ENCODE results near the gene ZNF621.

The ZNF621 gene

GRCh38 chr3:40505599-40506462 lies 18.9 kb upstream of the ZNF621 start, which contains the start of gene ZNF620:
Gene ZNF620, plus strand, starts transcription at chr3:40506039. Its CDS starts 314 bp downstream, at chr3:40506353.
- no peak within 1 kb of the TSS for H3K27ac ChIP-seq (ENCODE audit: low read length)
- H3K4me3 ChIP-seq (ENCODE audit: low read length) = peak within 1 kb of the TSS; percentile 70
- H3K27me3 ChIP-seq (ENCODE audit: control insufficient read depth, insufficient read depth, low read length) = no peaks in the 10 kb centered on the region
- no peaks in the 10 kb centered on the region for H3K9me3 ChIP-seq (ENCODE audit: control insufficient read depth, low read depth, low read length)
- peak within 1 kb of the TSS; percentile 46 for H3K9ac ChIP-seq (ENCODE audit: low read length)
- H3K36me3 ChIP-seq (ENCODE audit: control insufficient read depth, low read depth, low read length) = peaks cover 9% of the 10 kb centered on the region
- H3K4me1 ChIP-seq (ENCODE audit: control insufficient read depth, low read depth, low read length) = peaks cover 4% of the 10 kb centered on the region

GRCh38 chr3:40511031-40511718 lies 13.6 kb upstream of the ZNF621 start:
- H3K27ac ChIP-seq (ENCODE audit: low read length) = no peak overlapping the region
- no peak overlapping the region for H3K9ac ChIP-seq (ENCODE audit: low read length)
- H3K27me3 ChIP-seq (ENCODE audit: control insufficient read depth, insufficient read depth, low read length) = no peaks in the 10 kb centered on the region
- no peak overlapping the region for H3K4me3 ChIP-seq (ENCODE audit: low read length)
- no peaks in the 10 kb centered on the region for H3K9me3 ChIP-seq (ENCODE audit: control insufficient read depth, low read depth, low read length)
- peaks cover 39% of the 10 kb centered on the region for H3K36me3 ChIP-seq (ENCODE audit: control insufficient read depth, low read depth, low read length)
- peaks cover 4% of the 10 kb centered on the region for H3K4me1 ChIP-seq (ENCODE audit: control insufficient read depth, low read depth, low read length)

- no peaks in the 10 kb centered on the region for H3K9me3 ChIP-seq (ENCODE audit: control insufficient read depth, low read depth, low read length)
- H3K27me3 ChIP-seq (ENCODE audit: control insufficient read depth, insufficient read depth, low read length) = no peaks in the 10 kb centered on the region
- no peak overlapping the region for H3K4me3 ChIP-seq (ENCODE audit: low read length)
- peaks cover 36% of the 10 kb centered on the region for H3K36me3 ChIP-seq (ENCODE audit: control insufficient read depth, low read depth, low read length)
- no peak overlapping the region for H3K9ac ChIP-seq (ENCODE audit: low read length)
- no peak overlapping the region for H3K27ac ChIP-seq (ENCODE audit: low read length)
- no peaks in the 10 kb centered on the region for H3K4me1 ChIP-seq (ENCODE audit: control insufficient read depth, low read depth, low read length)
Observed at GRCh38 chr3:40516201-40516600, 8.6 kb upstream of the ZNF621 start.

GRCh38 chr3:40518067-40518466 lies 6.7 kb upstream of the ZNF621 start:
- H3K9me3 ChIP-seq (ENCODE audit: control insufficient read depth, low read depth, low read length) = no peaks in the 10 kb centered on the region
- no peak overlapping the region for H3K27ac ChIP-seq (ENCODE audit: low read length)
- no peak overlapping the region for H3K4me3 ChIP-seq (ENCODE audit: low read length)
- no peaks in the 10 kb centered on the region for H3K27me3 ChIP-seq (ENCODE audit: control insufficient read depth, insufficient read depth, low read length)
- peaks cover 28% of the 10 kb centered on the region for H3K36me3 ChIP-seq (ENCODE audit: control insufficient read depth, low read depth, low read length)
- no peaks in the 10 kb centered on the region for H3K4me1 ChIP-seq (ENCODE audit: control insufficient read depth, low read depth, low read length)
- H3K9ac ChIP-seq (ENCODE audit: low read length) = no peak overlapping the region

- H3K9me3 ChIP-seq (ENCODE audit: control insufficient read depth, low read depth, low read length) = no peaks in the 10 kb centered on the region
- no peak overlapping the region for H3K4me3 ChIP-seq (ENCODE audit: low read length)
- H3K27ac ChIP-seq (ENCODE audit: low read length) = no peak overlapping the region
- H3K4me1 ChIP-seq (ENCODE audit: control insufficient read depth, low read depth, low read length) = no peaks in the 10 kb centered on the region
- no peak overlapping the region for H3K9ac ChIP-seq (ENCODE audit: low read length)
- H3K36me3 ChIP-seq (ENCODE audit: control insufficient read depth, low read depth, low read length) = peaks cover 28% of the 10 kb centered on the region
- H3K27me3 ChIP-seq (ENCODE audit: control insufficient read depth, insufficient read depth, low read length) = no peaks in the 10 kb centered on the region
Observed at GRCh38 chr3:40518848-40519247, 5.9 kb upstream of the ZNF621 start.

- Histone ChIP-seq H3K36me3 (ENCODE audit: control insufficient read depth, low read depth, low read length) (peaks cover 9% of the 10 kb centered on the region), H3K27me3 (ENCODE audit: control insufficient read depth, insufficient read depth, low read length) (no peaks in the 10 kb centered on the region), H3K4me1 (ENCODE audit: control insufficient read depth, low read depth, low read length) (peaks cover 4% of the 10 kb centered on the region), H3K9ac (ENCODE audit: low read length) (no peak overlapping the region), H3K27ac (ENCODE audit: low read length) (no peak overlapping the region), H3K9me3 (ENCODE audit: control insufficient read depth, low read depth, low read length) (no peaks in the 10 kb centered on the region), H3K4me3 (ENCODE audit: low read length) (no peak overlapping the region)
Observed at GRCh38 chr3:40521254-40521653, 3.5 kb upstream of the ZNF621 start.

GRCh38 chr3:40523781-40524180 lies 979 bp upstream of the ZNF621 start:
- no peaks in the 10 kb centered on the region for H3K27me3 ChIP-seq (ENCODE audit: control insufficient read depth, insufficient read depth, low read length)
- H3K36me3 ChIP-seq (ENCODE audit: control insufficient read depth, low read depth, low read length) = no peaks in the 10 kb centered on the region
- peaks cover 4% of the 10 kb centered on the region for H3K4me1 ChIP-seq (ENCODE audit: control insufficient read depth, low read depth, low read length)
- peak overlapping the region; percentile 88 for H3K9ac ChIP-seq (ENCODE audit: low read length)
- peak overlapping the region; percentile 54 for H3K27ac ChIP-seq (ENCODE audit: low read length)
- no peaks in the 10 kb centered on the region for H3K9me3 ChIP-seq (ENCODE audit: control insufficient read depth, low read depth, low read length)
- peak overlapping the region; percentile 93 for H3K4me3 ChIP-seq (ENCODE audit: low read length)

GRCh38 chr3:40524222-40524567 lies 565 bp upstream of the ZNF621 start:
- Histone ChIP-seq H3K27me3 (ENCODE audit: control insufficient read depth, insufficient read depth, low read length) (no peaks in the 10 kb centered on the region), H3K9me3 (ENCODE audit: control insufficient read depth, low read depth, low read length) (no peaks in the 10 kb centered on the region), H3K27ac (ENCODE audit: low read length) (peak overlapping the region; percentile 54), H3K4me1 (ENCODE audit: control insufficient read depth, low read depth, low read length) (peaks cover 4% of the 10 kb centered on the region), H3K9ac (ENCODE audit: low read length) (peak overlapping the region; percentile 88), H3K4me3 (ENCODE audit: low read length) (peak overlapping the region; percentile 93), H3K36me3 (ENCODE audit: control insufficient read depth, low read depth, low read length) (no peaks in the 10 kb centered on the region)

GRCh38 chr3:40528426-40528825 lies 3.7 kb downstream of the ZNF621 start:
- no peaks in the 10 kb centered on the region for H3K9me3 ChIP-seq (ENCODE audit: control insufficient read depth, low read depth, low read length)
- H3K4me3 ChIP-seq (ENCODE audit: low read length) = no peak overlapping the region
- H3K36me3 ChIP-seq (ENCODE audit: control insufficient read depth, low read depth, low read length) = peaks cover 35% of the 10 kb centered on the region
- H3K4me1 ChIP-seq (ENCODE audit: control insufficient read depth, low read depth, low read length) = peaks cover 4% of the 10 kb centered on the region
- H3K27me3 ChIP-seq (ENCODE audit: control insufficient read depth, insufficient read depth, low read length) = no peaks in the 10 kb centered on the region
- H3K9ac ChIP-seq (ENCODE audit: low read length) = no peak overlapping the region
- no peak overlapping the region for H3K27ac ChIP-seq (ENCODE audit: low read length)

GRCh38 chr3:40532252-40532651 lies 7.5 kb downstream of the ZNF621 start:
- no peak overlapping the region for H3K27ac ChIP-seq (ENCODE audit: low read length)
- no peaks in the 10 kb centered on the region for H3K9me3 ChIP-seq (ENCODE audit: control insufficient read depth, low read depth, low read length)
- peaks cover 54% of the 10 kb centered on the region for H3K36me3 ChIP-seq (ENCODE audit: control insufficient read depth, low read depth, low read length)
- H3K27me3 ChIP-seq (ENCODE audit: control insufficient read depth, insufficient read depth, low read length) = no peaks in the 10 kb centered on the region
- no peak overlapping the region for H3K4me3 ChIP-seq (ENCODE audit: low read length)
- no peaks in the 10 kb centered on the region for H3K4me1 ChIP-seq (ENCODE audit: control insufficient read depth, low read depth, low read length)
- no peak overlapping the region for H3K9ac ChIP-seq (ENCODE audit: low read length)

- Histone ChIP-seq H3K9ac (ENCODE audit: low read length) (no peak overlapping the region), H3K36me3 (ENCODE audit: control insufficient read depth, low read depth, low read length) (peaks cover 54% of the 10 kb centered on the region)
Observed at GRCh38 chr3:40534283-40534682, 9.5 kb downstream of the ZNF621 start.

More at GRCh38 chr3:40534283-40534682, 9.5 kb downstream of the ZNF621 start:
- H3K4me3 ChIP-seq (ENCODE audit: low read length) = no peak overlapping the region
- no peaks in the 10 kb centered on the region for H3K9me3 ChIP-seq (ENCODE audit: control insufficient read depth, low read depth, low read length)
- no peaks in the 10 kb centered on the region for H3K4me1 ChIP-seq (ENCODE audit: control insufficient read depth, low read depth, low read length)
- no peaks in the 10 kb centered on the region for H3K27me3 ChIP-seq (ENCODE audit: control insufficient read depth, insufficient read depth, low read length)
- H3K27ac ChIP-seq (ENCODE audit: low read length) = no peak overlapping the region
